Stimulated activated CD8-positive, alpha-beta memory T cell treated with anti-CD3 and anti-CD28 coated beads, Interleukin-12 subunit alpha, Interleukin-12 subunit beta, amount 100 ng/mL, for 1 hour (primary cell): ENCODE results near the gene AOC3.
"Not testable (repeated sequence)": the region's sequence is repeated elsewhere in the genome, so short reads cannot be mapped to it uniquely, and the experiment has no call there.

Source experiments
- DNase-seq: peaks from one replicate; pipeline ENCODE4 v3.0.0-alpha.2; 2020; ENCODE audit warnings: low read depth

The AOC3 gene

DNA sequence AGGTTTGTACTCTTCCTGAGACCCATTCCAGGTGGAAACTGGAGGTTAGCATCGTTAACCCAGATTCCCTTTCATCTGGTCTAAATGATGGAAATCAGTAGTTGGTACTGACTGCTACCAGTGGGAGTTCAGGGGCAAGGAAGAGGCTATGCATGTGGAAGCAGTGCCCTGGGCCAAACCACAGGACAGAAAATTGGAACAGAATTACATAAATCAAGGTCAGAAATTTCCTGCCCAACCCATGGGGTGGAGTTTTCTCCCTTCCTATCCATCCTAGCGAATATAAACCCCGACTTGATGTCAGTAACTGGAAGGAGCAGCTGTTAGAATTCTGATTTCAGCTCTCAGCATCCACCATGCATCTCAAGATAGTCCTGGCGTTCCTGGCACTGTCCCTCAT lies 6.7 kb upstream of the AOC3 start, which contains the start of gene AOC2:
TSS of gene AOC2 (plus strand) at position 310 of the 400 bp plus-strand sequence. CDS start at position 357, 47 bp downstream.
- no peak for DNase-seq

DNA sequence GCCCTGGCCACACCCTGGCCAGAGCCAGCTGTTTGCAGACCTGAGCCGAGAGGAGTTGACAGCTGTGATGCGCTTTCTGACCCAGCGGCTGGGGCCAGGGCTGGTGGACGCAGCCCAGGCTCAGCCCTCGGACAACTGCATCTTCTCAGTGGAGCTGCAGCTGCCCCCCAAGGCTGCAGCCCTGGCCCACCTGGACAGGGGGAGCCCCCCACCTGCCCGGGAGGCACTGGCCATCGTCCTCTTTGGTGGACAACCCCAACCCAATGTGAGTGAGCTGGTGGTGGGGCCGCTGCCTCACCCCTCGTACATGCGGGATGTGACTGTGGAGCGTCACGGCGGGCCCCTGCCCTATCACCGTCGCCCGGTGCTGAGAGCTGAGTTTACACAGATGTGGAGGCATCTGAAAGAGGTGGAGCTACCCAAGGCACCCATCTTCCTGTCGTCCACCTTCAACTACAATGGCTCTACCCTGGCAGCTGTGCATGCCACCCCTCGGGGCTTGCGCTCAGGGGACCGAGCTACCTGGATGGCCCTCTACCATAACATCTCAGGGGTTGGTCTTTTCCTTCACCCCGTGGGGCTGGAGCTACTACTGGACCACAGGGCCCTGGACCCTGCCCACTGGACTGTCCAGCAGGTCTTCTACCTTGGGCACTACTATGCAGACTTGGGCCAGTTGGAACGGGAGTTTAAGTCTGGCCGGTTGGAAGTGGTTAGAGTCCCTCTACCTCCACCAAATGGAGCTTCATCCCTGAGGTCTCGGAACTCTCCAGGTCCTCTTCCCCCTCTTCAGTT lies 6.0 kb upstream of the AOC3 start:
- DNase-seq = no peak

- DNase-seq = no peak
These were observed 5.5 kb upstream of the AOC3 start for GRCh38 chr17:42845556-42845917.

DNA sequence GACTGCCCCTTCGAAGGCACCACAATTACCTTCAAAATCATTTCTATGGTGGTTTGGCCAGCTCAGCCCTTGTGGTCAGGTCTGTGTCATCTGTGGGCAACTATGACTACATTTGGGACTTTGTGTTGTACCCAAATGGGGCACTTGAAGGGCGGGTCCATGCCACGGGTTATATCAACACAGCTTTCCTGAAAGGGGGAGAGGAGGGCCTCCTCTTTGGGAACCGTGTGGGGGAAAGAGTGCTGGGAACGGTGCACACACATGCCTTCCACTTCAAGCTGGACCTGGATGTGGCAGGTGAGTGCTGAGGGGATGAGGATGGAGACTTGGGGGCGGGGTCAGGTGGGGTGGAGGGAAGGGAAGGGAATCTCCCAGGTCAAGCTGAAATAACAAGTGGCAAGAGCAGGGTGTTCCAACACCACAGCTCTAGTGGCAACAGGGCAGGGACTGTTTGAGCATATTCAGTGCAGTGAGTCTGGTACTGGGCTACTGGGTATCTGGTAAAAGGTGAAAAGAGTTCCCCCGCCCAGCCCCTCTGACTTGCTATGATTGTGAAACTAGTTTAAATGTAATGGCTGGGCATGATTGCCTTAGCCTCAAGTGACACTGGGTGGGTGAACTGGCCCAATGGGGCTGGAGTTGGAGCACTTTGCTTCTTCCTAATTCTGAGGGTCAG lies 4.9 kb upstream of the AOC3 start:
- DNase-seq = no peak

DNA sequence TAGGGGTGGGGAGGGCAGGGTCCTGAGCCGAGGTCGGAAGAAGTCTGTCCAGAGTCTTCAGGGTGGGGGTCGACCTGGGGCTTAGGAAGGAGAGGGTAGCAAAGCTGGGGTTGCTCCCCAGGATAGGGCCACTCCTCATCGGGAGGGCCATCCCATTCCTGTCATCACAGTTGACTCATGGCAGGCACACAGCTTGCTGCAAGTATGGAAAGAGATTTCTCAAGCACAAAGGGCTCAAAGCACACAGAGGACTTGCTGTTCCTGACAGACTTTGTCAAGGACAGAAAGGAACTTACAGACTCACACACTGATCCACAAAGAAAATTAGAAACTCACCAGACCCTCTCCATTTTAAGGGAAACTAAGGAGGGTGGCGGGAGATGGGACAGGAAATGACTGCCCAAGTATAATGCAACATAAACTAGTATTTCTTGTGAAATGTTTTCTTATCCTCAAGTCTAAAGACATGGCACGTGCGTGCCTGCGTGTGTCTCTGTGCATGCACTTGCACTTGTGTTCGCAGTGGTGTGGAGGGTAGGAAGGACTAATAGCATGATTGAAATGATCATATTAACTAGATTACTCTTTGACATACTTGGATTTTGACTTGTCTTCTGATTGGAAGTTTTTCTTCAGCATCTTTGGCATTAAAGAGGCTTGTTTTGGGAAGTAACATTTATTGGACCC lies 4.3 kb upstream of the AOC3 start:
- DNase-seq = no peak

DNA sequence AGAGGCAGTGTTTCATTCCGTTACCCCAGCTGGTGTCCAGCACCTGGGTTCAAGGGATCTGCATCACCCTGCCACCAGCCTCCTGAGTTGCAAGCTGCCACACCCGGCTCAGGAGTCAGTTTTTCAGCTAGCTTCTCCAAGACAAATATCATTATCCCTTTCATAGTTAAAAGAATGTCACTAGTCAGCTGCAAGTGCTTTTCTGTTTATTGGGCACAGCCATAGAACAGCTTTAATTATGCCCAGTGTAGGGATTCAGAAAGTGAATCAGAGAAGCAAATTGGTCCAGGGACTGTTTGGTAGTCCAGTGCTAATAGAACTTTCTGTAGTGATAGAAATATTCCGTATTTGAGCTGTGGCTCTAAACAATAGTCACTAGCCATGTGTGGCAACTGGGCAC lies 2.9 kb upstream of the AOC3 start:
- no peak for DNase-seq

GRCh38 chr17:42849031-42849430 lies 2.0 kb upstream of the AOC3 start:
- no peak for DNase-seq

DNA sequence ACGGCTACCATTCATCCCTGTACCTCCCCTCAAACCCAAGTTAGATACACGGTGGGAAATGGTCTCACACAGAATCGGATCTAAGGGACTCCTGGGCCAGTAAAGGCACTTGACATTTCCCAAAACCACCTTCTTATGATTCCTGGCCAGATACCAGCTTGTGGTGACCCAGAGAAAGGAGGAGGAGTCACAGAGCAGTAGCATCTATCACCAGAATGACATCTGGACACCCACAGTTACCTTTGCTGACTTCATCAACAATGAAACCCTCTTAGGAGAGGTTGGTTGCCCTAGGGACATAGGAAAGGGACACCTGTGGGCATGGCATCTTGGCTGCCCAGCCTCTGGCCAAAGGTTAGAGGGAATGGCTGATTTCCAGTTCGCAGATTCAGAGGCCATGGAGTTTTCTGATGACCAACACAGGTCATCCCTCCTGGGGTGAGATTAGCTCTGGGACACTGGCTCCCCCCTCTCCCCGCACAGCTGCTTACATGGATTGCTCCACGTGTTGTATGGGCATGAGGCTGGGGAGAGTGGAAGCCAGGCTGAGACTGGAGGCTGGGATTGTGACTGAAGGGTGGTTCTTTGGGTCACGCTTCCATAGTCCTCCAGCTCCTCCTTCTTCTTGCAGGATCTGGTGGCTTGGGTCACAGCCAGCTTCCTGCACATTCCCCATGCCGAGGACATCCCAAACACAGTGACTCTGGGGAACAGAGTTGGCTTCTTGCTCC lies 1.4 kb upstream of the AOC3 start:
- no peak for DNase-seq

GRCh38 chr17:42851371-42852240 lies 607 bp downstream of the AOC3 start:
- DNase-seq = not testable (repeated sequence)

GRCh38 chr17:42852351-42852750 lies 1.4 kb downstream of the AOC3 start:
- DNase-seq = no peak

DNA sequence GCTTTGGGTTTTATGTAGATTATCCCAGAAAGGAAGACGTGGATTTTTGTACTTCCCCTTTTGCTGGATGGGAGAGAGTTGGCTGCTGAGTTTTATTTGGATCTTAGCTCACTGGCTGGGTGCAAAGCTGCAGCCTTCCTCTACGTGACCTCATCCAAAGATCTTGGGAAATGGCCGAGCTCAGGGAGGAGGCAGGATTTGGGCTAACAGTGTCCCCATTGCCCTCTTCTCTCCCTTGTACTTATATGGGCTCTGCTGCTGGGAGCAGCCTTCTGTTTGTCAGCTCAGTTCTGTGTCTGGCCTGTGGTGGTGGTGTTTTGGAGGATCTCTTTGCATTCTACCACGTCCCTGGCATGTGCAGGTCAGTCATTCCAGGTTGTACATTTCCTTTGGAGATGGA lies 2.0 kb downstream of the AOC3 start:
- DNase-seq = no peak

GRCh38 chr17:42853597-42853967 lies 2.6 kb downstream of the AOC3 start:
- DNase-seq = no peak

DNA sequence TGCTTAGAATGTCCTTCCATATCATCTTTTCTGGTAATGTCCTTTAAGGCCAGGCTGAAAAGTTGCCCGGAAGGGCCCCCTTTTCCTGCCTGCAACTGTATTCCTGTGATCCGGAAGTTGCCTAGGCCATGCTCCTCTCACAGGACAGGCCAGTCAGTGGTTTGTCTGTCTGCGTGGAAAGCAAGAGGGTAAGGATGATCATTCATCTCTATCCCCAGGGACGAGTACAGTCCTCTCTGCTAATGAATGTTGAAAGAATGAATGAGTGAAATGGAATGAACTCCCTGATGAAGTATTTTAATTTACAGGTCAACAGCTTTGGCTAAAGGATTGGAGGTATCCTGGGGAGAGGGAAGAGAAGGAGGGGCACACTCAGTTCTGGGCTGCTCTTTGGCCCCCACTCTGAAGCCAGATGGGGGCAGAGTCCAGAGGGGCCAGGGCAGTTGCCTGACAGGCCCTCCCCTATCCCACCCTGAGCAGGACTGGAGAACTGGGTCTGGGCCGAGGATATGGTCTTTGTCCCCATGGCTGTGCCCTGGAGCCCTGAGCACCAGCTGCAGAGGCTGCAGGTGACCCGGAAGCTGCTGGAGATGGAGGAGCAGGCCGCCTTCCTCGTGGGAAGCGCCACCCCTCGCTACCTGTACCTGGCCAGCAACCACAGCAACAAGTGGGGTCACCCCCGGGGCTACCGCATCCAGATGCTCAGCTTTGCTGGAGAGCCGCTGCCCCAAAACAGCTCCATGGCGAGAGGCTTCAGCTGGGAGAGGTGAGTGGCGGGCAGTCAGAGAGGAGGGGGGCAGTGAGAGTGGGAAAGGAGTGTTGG lies 3.2 kb downstream of the AOC3 start:
- no peak for DNase-seq

GRCh38 chr17:42855048-42855596 lies 4.1 kb downstream of the AOC3 start:
- no peak for DNase-seq

DNA sequence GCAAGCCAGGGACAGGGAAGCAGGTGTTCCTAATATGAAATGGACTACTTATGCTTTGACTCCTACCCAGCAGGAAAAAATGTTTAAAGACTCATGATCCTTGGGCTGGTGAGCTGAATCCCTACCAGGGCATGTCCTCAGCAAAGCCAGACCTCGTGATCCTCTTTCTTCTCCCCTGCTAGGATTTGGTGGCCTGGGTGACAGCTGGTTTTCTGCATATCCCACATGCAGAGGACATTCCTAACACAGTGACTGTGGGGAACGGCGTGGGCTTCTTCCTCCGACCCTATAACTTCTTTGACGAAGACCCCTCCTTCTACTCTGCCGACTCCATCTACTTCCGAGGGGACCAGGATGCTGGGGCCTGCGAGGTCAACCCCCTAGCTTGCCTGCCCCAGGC lies 5.1 kb downstream of the AOC3 start:
- not testable (repeated sequence) for DNase-seq

GRCh38 chr17:42856516-42856915 lies 5.5 kb downstream of the AOC3 start:
- not testable (repeated sequence) for DNase-seq

DNA sequence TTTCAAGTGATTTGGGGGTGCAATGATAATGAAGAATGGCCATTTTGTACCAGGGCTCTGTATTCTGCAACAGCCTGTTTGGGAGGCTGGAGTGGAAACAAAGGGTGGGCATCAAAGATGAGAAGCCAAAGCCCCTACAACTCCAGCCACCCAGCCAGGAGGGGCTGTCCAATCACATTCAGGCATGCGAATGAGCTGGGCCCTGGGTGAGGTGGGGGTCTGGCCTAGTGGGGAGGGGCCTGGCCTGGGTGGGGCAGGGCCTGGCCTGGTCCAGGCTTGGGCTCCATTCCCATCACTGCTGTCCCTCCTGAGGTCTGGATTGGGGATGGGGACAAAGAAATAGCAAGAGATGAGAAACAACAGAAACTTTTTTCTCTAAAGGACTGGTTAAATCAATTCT lies 6.4 kb downstream of the AOC3 start:
- no peak for DNase-seq

- DNase-seq = no peak
These were observed 14.7 kb downstream of the AOC3 start for GRCh38 chr17:42865638-42866094.

DNA sequence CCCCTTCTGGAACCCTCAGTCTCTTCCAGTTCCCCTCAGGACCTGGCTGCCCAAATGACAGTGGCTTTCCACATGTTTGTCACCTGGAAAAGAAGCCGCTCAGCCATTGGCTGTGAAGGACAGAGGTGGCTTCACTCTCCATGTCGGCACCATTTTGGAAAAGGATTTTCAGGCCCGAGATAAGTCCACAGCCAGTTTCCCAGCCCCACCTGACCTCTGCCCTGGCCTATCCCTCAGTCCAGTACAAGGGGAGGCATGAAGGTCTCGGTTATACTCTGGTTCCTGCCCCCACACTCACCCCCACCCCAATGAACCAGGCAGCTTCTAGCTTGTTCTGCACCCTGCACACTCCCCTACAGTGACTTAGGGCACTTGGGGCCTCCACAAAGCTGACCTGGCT lies 15.2 kb downstream of the AOC3 start:
- DNase-seq = no peak
